ENCODE results near the gene SHOC2. TPM values are rescaled to one million over a fixed set of nuclear protein-coding genes. Genes with fewer than 3 reads are reported as not detected.

The SHOC2 gene
- total and polyA plus RNA-seq, 2 donors (not counting 1 experiment from before 2014, with no cell fraction given), result 45.3 to 83.6 TPM

DNA sequence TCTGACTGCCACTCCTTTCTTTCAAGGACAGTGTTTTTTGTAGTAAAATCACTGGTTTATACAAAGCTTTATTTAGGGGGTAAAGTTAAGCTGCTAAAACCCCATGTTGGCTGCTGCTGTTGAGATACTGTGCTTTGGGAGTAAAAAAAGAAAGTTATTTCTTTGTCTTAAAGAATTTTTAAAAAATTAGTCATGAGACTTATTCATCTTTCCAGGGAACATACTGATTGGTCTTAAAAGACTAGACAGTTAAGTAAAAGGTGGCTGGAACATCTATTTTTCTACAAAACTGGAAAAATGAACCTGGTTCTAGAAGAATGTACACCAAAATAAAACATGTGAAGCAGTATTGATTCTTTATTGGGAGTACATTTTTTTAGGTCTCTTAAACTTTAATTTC, 21.0 kb upstream of the SHOC2 start:
- DNase-seq (ENCODE audit: low read depth in 2 of 2), result peak in 1 of 2 donors; percentile 23
- no peaks in the 10 kb centered on the region for H3K27me3 ChIP-seq (ENCODE audit: control insufficient read depth, insufficient read depth, low read length)
- H3K9me3 ChIP-seq (ENCODE audit: control insufficient read depth, insufficient read depth, low read depth, low read length), result no peaks in the 10 kb centered on the region
- no peaks in the 10 kb centered on the region for H4K20me1 ChIP-seq (ENCODE audit: control insufficient read depth, extremely low read depth, insufficient read depth, low read length)
- TF ChIP-seq, protein P1, sequence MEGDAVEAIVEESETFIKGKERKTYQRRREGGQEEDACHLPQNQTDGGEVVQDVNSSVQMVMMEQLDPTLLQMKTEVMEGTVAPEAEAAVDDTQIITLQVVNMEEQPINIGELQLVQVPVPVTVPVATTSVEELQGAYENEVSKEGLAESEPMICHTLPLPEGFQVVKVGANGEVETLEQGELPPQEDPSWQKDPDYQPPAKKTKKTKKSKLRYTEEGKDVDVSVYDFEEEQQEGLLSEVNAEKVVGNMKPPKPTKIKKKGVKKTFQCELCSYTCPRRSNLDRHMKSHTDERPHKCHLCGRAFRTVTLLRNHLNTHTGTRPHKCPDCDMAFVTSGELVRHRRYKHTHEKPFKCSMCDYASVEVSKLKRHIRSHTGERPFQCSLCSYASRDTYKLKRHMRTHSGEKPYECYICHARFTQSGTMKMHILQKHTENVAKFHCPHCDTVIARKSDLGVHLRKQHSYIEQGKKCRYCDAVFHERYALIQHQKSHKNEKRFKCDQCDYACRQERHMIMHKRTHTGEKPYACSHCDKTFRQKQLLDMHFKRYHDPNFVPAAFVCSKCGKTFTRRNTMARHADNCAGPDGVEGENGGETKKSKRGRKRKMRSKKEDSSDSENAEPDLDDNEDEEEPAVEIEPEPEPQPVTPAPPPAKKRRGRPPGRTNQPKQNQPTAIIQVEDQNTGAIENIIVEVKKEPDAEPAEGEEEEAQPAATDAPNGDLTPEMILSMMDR (conservative IDR thresholded peaks at IDR 0.05 in 1 of 2, IDR thresholded peaks at IDR 0.05 in 1 of 2; ENCODE audit: low read depth in 1 of 2, low read length in 2 of 2), result no peak
- no peak for TF ChIP-seq EZH2 (IDR thresholded peaks at IDR 0.05; ENCODE audit: low read length, missing control alignments)
- H2AFZ ChIP-seq (ENCODE audit: low read length), result no peak overlapping the region
- H3K4me3 ChIP-seq (replicated peaks in 1 of 4; ENCODE audit: control extremely low read depth in 1 of 4, insufficient read depth in 1 of 4, low read depth in 3 of 4, low read length in 4 of 4), result no peak overlapping the region
- H3K4me2 ChIP-seq (ENCODE audit: extremely low read depth, insufficient read depth, low read length), result no peak overlapping the region
- H3K36me3 ChIP-seq (ENCODE audit: control insufficient read depth, insufficient read depth, low read length), result no peaks in the 10 kb centered on the region
- no peaks in the 10 kb centered on the region for H3K79me2 ChIP-seq (ENCODE audit: control insufficient read depth, insufficient read depth, low read length)
- H3K9ac ChIP-seq (ENCODE audit: insufficient read depth, low read length), result no peak overlapping the region
- H3K4me1 ChIP-seq (ENCODE audit: control insufficient read depth, extremely low read depth, insufficient read depth, low read length), result peaks cover 2% of the 10 kb centered on the region
- H3K27ac ChIP-seq (ENCODE audit: insufficient read depth, low read length), result no peak overlapping the region

DNA sequence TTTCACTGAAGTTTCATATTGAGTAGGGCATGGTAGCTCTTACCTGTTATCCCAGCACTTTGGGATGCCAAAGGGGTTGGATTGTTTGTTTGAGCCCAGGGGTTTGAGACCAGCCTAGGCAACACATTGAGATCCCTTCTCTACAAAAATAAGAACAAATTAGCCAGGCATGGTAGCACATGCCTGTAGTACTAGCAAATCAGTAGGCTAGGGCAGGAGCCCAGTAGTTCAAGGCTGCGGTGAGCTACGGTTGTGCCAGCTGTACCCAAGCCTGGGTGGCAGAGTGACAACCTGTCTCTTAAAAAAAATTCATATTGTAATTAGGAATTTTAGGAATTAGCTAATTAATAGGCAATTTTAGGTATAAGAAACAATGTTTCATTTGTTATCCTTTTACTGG, 18.4 kb upstream of the SHOC2 start:
- Histone ChIP-seq H3K4me3 (replicated peaks in 1 of 4; ENCODE audit: control extremely low read depth in 1 of 4, insufficient read depth in 1 of 4, low read depth in 3 of 4, low read length in 4 of 4) (no peak overlapping the region), H3K79me2 (ENCODE audit: control insufficient read depth, insufficient read depth, low read length) (no peaks in the 10 kb centered on the region), H3K27ac (ENCODE audit: insufficient read depth, low read length) (no peak overlapping the region), H3K36me3 (ENCODE audit: control insufficient read depth, insufficient read depth, low read length) (no peaks in the 10 kb centered on the region), H3K9ac (ENCODE audit: insufficient read depth, low read length) (no peak overlapping the region), H3K4me2 (ENCODE audit: extremely low read depth, insufficient read depth, low read length) (no peak overlapping the region), H3K27me3 (ENCODE audit: control insufficient read depth, insufficient read depth, low read length) (no peaks in the 10 kb centered on the region), H3K9me3 (ENCODE audit: control insufficient read depth, insufficient read depth, low read depth, low read length) (no peaks in the 10 kb centered on the region), H4K20me1 (ENCODE audit: control insufficient read depth, extremely low read depth, insufficient read depth, low read length) (no peaks in the 10 kb centered on the region), H2AFZ (ENCODE audit: low read length) (no peak overlapping the region), H3K4me1 (ENCODE audit: control insufficient read depth, extremely low read depth, insufficient read depth, low read length) (peaks cover 2% of the 10 kb centered on the region)
- DNase-seq (ENCODE audit: low read depth in 2 of 2), result no peak
- TF ChIP-seq, protein P1 (conservative IDR thresholded peaks at IDR 0.05 in 1 of 2, IDR thresholded peaks at IDR 0.05 in 1 of 2; ENCODE audit: low read depth in 1 of 2, low read length in 2 of 2), result no peak
- no peak for TF ChIP-seq EZH2 (IDR thresholded peaks at IDR 0.05; ENCODE audit: low read length, missing control alignments)

DNA sequence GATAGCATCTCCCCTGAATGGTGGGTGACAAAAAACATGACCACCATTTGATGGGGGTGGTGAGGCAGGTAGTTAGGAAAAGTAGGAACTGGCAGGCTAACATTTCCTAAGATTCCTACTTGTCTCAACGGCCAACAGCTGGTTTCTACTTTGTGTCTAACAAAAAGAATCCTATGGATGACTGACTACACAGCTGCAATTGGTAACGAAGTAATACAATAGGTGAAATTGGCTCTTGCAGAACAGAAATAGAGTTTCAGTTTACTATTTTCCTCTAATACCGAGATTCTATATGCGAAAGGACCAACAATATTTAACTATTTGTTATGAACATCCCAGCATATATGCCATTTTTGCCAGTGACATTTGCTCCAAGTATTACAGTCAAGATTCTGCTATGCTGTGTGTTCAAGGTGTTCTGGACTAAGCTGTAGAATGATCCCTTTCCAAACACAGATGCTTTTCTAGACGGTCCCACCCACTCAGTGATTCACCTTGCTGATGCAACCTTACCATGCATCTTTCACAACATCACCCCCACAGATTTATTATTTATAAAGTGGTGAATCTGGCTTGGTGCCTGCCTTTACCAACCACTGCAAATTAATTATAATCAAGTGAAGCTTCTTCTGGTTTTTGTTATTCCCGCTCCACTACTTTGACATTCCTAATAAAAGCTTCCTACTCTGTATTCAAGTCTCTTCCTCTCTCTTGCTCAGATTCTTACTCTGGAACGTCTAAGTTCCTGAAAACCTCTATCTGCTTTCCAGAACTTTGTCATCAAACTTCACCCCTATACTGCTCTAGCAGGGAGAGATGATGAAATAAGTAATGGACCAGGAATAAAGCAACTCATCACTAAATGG, 17.2 kb upstream of the SHOC2 start:
- no peak for TF ChIP-seq EZH2 (IDR thresholded peaks at IDR 0.05; ENCODE audit: low read length, missing control alignments)
- TF ChIP-seq, protein P1 (conservative IDR thresholded peaks at IDR 0.05 in 1 of 2, IDR thresholded peaks at IDR 0.05 in 1 of 2; ENCODE audit: low read depth in 1 of 2, low read length in 2 of 2), result no peak
- Histone ChIP-seq H3K4me1 (ENCODE audit: control insufficient read depth, extremely low read depth, insufficient read depth, low read length) (no peaks in the 10 kb centered on the region), H4K20me1 (ENCODE audit: control insufficient read depth, extremely low read depth, insufficient read depth, low read length) (no peaks in the 10 kb centered on the region), H3K9me3 (ENCODE audit: control insufficient read depth, insufficient read depth, low read depth, low read length) (no peaks in the 10 kb centered on the region), H3K4me2 (ENCODE audit: extremely low read depth, insufficient read depth, low read length) (no peak overlapping the region), H3K27ac (ENCODE audit: insufficient read depth, low read length) (no peak overlapping the region), H3K4me3 (replicated peaks in 1 of 4; ENCODE audit: control extremely low read depth in 1 of 4, insufficient read depth in 1 of 4, low read depth in 3 of 4, low read length in 4 of 4) (no peak overlapping the region), H3K79me2 (ENCODE audit: control insufficient read depth, insufficient read depth, low read length) (no peaks in the 10 kb centered on the region), H2AFZ (ENCODE audit: low read length) (no peak overlapping the region), H3K27me3 (ENCODE audit: control insufficient read depth, insufficient read depth, low read length) (no peaks in the 10 kb centered on the region), H3K9ac (ENCODE audit: insufficient read depth, low read length) (no peak overlapping the region), H3K36me3 (ENCODE audit: control insufficient read depth, insufficient read depth, low read length) (no peaks in the 10 kb centered on the region)
- peak; percentile 77 to 86 for DNase-seq (ENCODE audit: low read depth in 2 of 2)
